Astrocyte (in vitro differentiated cells and primary cell): ENCODE results near the gene EXOC6B. TPM values are rescaled to one million over a fixed set of nuclear protein-coding genes. Genes with fewer than 3 reads are reported as not detected.

Experiments used
- DNase-seq: peaks from one replicate; pipeline ENCODE4 v3.0.0-alpha.2; 2010; ENCODE audit warnings: low read depth
- FAIRE-seq: peaks from 2 replicates; lab custom pipeline; 2011; peaks lifted over from hg19 to GRCh38; lab: Jason Lieb, UNC
- H2AFZ ChIP-seq: 2 replicates; pipeline ENCODE4 v1.6.0; 2012; ENCODE audit warnings: low read depth, low read length, inconsistent platforms
- H3K27ac ChIP-seq: 2 replicates; pipeline ENCODE4 v1.5.1; 2011; ENCODE audit warnings: low read depth, low read length, inconsistent platforms
- H3K27me3 ChIP-seq: 2 replicates; pipeline ENCODE4 v1.6.0; 2011; ENCODE audit warnings: low read length, inconsistent platforms; ENCODE audit not compliant: insufficient read depth
- H3K36me3 ChIP-seq: 2 replicates; pipeline ENCODE4 v1.5.1; 2011; ENCODE audit warnings: low read length, inconsistent platforms; ENCODE audit not compliant: insufficient read depth
- H3K4me1 ChIP-seq: 2 replicates; pipeline ENCODE4 v1.5.1; 2011; ENCODE audit warnings: low read length, inconsistent platforms; ENCODE audit not compliant: insufficient read depth
- H3K4me2 ChIP-seq: 2 replicates; pipeline ENCODE4 v1.6.0; 2012; ENCODE audit warnings: low read length, inconsistent platforms
- H3K4me3 ChIP-seq: 2 replicates; pipeline ENCODE4 v1.5.1; 2011; ENCODE audit warnings: low read depth, mild to moderate bottlenecking, low read length, inconsistent platforms; ENCODE audit not compliant: insufficient read depth
- H3K79me2 ChIP-seq: 2 replicates; pipeline ENCODE4 v1.6.0; 2012; ENCODE audit warnings: mild to moderate bottlenecking, low read length, inconsistent platforms; ENCODE audit not compliant: insufficient read depth
- H3K9ac ChIP-seq: 2 replicates; pipeline ENCODE4 v1.6.0; 2012; ENCODE audit warnings: mild to moderate bottlenecking, low read length, inconsistent platforms
- H3K9me3 ChIP-seq: 2 replicates; pipeline ENCODE4 v1.5.1; 2012; ENCODE audit warnings: low read depth, mild to moderate bottlenecking, low read length, inconsistent platforms; ENCODE audit not compliant: insufficient read depth
- H4K20me1 ChIP-seq: 2 replicates; pipeline ENCODE4 v1.6.0; 2012; ENCODE audit warnings: low read length, inconsistent platforms; ENCODE audit not compliant: insufficient read depth
- H3K27ac Mint-ChIP-seq: one replicate; pipeline ENCODE4 v1.8.0; 2021; ENCODE audit warnings: mild to moderate bottlenecking, mixed read lengths; ENCODE audit not compliant: unreplicated experiment
- H3K27me3 Mint-ChIP-seq: one replicate; pipeline ENCODE4 v1.8.0; 2021; ENCODE audit warnings: low read depth, mixed read lengths; ENCODE audit not compliant: unreplicated experiment
- H3K36me3 Mint-ChIP-seq: one replicate; pipeline ENCODE4 v1.8.0; 2021; ENCODE audit warnings: low read depth, mixed read lengths; ENCODE audit not compliant: unreplicated experiment
- H3K4me1 Mint-ChIP-seq: one replicate; pipeline ENCODE4 v1.8.0; 2021; ENCODE audit warnings: low read depth, mixed read lengths; ENCODE audit not compliant: unreplicated experiment
- H3K4me3 Mint-ChIP-seq: one replicate; pipeline ENCODE4 v1.8.0; 2021; ENCODE audit warnings: mild to moderate bottlenecking, moderate library complexity, mixed read lengths; ENCODE audit not compliant: unreplicated experiment
- H3K9me3 Mint-ChIP-seq: one replicate; pipeline ENCODE4 v1.8.0; 2021; ENCODE audit warnings: mild to moderate bottlenecking, mixed read lengths; ENCODE audit not compliant: unreplicated experiment
- EZH2 ChIP-seq: IDR thresholded peaks from 2 replicates; pipeline ENCODE4 v1.6.1; 2012; ENCODE audit warnings: mild to moderate bottlenecking, low read length, inconsistent platforms; ENCODE audit not compliant: insufficient read depth
- total RNA-seq: library from RNA; stranded (reverse); gene quantifications from 2 replicates; pipeline ENCODE4 v1.2.1, GENCODE V29; 2021
- TF ChIP-seq, protein P1 (sequence below): IDR thresholded peaks from 2 replicates; pipeline ENCODE4 v1.5.1; 2011; ENCODE audit warnings: low read depth, mild to moderate bottlenecking, inconsistent platforms, low read length, moderate library complexity; ENCODE audit not compliant: insufficient read depth

The EXOC6B gene
- total RNA-seq, 1 donor from 2014 or later = 31.8 TPM

DNA sequence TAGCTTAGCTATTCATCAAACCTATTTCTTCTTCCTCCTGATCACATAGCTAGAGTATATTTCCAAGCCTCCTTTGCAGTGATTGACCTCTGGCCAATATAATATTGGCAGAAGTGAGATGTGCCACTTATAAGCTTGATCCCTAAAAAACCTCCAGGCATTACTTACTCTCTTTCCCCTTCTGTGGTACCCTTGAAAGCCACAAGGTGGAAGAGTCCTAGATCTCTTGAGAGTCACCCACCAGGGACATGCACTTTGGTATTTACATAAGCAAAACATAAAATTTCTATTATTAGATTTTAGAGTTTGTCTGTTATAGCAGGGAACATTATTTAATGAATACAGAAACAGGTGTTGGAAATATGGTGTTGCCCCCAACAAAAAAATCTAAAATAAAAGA is 112.0 kb downstream of the EXOC6B start:
- TF ChIP-seq, protein P1, sequence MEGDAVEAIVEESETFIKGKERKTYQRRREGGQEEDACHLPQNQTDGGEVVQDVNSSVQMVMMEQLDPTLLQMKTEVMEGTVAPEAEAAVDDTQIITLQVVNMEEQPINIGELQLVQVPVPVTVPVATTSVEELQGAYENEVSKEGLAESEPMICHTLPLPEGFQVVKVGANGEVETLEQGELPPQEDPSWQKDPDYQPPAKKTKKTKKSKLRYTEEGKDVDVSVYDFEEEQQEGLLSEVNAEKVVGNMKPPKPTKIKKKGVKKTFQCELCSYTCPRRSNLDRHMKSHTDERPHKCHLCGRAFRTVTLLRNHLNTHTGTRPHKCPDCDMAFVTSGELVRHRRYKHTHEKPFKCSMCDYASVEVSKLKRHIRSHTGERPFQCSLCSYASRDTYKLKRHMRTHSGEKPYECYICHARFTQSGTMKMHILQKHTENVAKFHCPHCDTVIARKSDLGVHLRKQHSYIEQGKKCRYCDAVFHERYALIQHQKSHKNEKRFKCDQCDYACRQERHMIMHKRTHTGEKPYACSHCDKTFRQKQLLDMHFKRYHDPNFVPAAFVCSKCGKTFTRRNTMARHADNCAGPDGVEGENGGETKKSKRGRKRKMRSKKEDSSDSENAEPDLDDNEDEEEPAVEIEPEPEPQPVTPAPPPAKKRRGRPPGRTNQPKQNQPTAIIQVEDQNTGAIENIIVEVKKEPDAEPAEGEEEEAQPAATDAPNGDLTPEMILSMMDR = no peak
- TF ChIP-seq EZH2 = no peak
- DNase-seq (no peak), FAIRE-seq (no peak)
- Histone ChIP-seq H3K9me3 (no peaks in the 10 kb centered on the region), H3K4me3 (no peak overlapping the region), H3K36me3 (no peaks in the 10 kb centered on the region), H3K27ac (no peak overlapping the region), H2AFZ (no peak overlapping the region), H3K27me3 (no peaks in the 10 kb centered on the region), H3K4me1 (no peaks in the 10 kb centered on the region), H3K4me2 (no peak overlapping the region), H4K20me1 (peaks cover 9% of the 10 kb centered on the region), H3K79me2 (no peaks in the 10 kb centered on the region), H3K9ac (no peak overlapping the region)
- Mint-ChIP-seq H3K36me3 (peaks cover 5% of the 10 kb centered on the region), H3K4me1 (peaks cover 1% of the 10 kb centered on the region), H3K27me3 (no peaks in the 10 kb centered on the region), H3K4me3 (no peak overlapping the region), H3K27ac (no peak overlapping the region), H3K9me3 (no peaks in the 10 kb centered on the region)

DNA sequence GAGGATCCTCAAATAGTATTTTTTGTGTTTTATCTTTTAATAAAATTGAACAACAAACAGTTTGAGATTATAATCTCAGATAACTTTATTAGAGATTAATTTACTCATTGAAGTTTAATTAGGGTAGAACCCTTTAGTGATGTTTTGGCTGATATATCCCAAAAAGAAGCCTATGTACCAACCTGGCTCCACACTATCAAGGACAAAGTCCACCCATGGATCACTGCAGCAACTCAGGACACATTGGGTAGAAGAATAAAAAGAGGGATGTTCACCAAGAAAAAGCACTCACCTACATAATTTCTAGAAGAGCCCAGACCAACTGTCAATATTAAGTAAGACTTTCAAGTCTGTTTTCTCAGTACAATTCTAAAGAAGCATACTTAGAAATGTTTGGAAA is 112.9 kb downstream of the EXOC6B start:
- peaks cover 9% of the 10 kb centered on the region for H4K20me1 ChIP-seq
- FAIRE-seq (no peak), DNase-seq (no peak)
- H3K4me1 Mint-ChIP-seq = no peaks in the 10 kb centered on the region
- peaks cover 5% of the 10 kb centered on the region for H3K36me3 Mint-ChIP-seq
- H3K4me3 ChIP-seq = no peak overlapping the region
- no peak overlapping the region for H3K27ac ChIP-seq
- no peaks in the 10 kb centered on the region for H3K4me1 ChIP-seq
- H3K4me2 ChIP-seq = no peak overlapping the region
- no peak overlapping the region for H3K4me3 Mint-ChIP-seq
- no peaks in the 10 kb centered on the region for H3K9me3 Mint-ChIP-seq
- H3K9me3 ChIP-seq = no peaks in the 10 kb centered on the region
- H3K27me3 Mint-ChIP-seq = no peaks in the 10 kb centered on the region
- no peaks in the 10 kb centered on the region for H3K36me3 ChIP-seq
- TF ChIP-seq, protein P1 = no peak
- no peak for TF ChIP-seq EZH2
- H3K79me2 ChIP-seq = no peaks in the 10 kb centered on the region
- H3K27me3 ChIP-seq = no peaks in the 10 kb centered on the region
- H2AFZ ChIP-seq = no peak overlapping the region
- no peak overlapping the region for H3K27ac Mint-ChIP-seq
- H3K9ac ChIP-seq = no peak overlapping the region

DNA sequence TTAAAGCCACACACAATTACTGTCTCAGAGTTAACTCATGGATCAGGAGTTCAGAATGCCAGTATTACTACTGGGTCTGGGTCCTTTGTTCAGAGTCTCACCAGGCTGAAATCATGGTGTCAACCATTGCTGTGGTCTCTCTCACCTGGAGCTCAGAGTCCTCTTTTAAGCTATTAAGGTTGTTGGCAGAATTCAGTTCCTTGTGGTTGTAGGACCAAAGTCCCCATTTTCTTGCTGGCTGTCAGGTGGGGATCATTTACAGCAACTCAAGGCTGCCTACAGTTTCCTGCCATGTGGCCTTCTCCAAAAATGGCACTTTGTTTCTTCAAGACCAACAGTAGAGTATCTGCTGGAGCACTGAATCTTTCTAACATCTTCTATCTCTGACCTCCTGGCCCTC is 113.5 kb downstream of the EXOC6B start:
- H3K36me3 Mint-ChIP-seq = peaks cover 5% of the 10 kb centered on the region
- H3K4me3 ChIP-seq = no peak overlapping the region
- no peaks in the 10 kb centered on the region for H3K79me2 ChIP-seq
- DNase-seq (no peak), FAIRE-seq (no peak)
- H3K27me3 ChIP-seq = no peaks in the 10 kb centered on the region
- TF ChIP-seq, protein P1 = no peak
- TF ChIP-seq EZH2 = no peak
- H3K27ac ChIP-seq = no peak overlapping the region
- no peaks in the 10 kb centered on the region for H3K27me3 Mint-ChIP-seq
- no peak overlapping the region for H3K27ac Mint-ChIP-seq
- no peak overlapping the region for H3K4me3 Mint-ChIP-seq
- H3K9me3 ChIP-seq = no peaks in the 10 kb centered on the region
- H3K36me3 ChIP-seq = no peaks in the 10 kb centered on the region
- H3K4me2 ChIP-seq = no peak overlapping the region
- no peaks in the 10 kb centered on the region for H3K4me1 Mint-ChIP-seq
- H3K4me1 ChIP-seq = no peaks in the 10 kb centered on the region
- H3K9ac ChIP-seq = no peak overlapping the region
- H3K9me3 Mint-ChIP-seq = no peaks in the 10 kb centered on the region
- peaks cover 9% of the 10 kb centered on the region for H4K20me1 ChIP-seq
- H2AFZ ChIP-seq = no peak overlapping the region
